Sigmoid colon (tissue), 4 donors: ENCODE data around the gene MPP7.
A peak's percentile ranks its signal among the peaks of the same experiment; 100 is the strongest.

ENCODE experiments used
- CTCF ChIP-seq, 4 experiments: fragments of 450-650 bp in 3 of 4; fragments of 200-600 bp in 1 of 4; IDR thresholded peaks; one replicate each; pipeline ENCODE4 v1.5.1; 2016 to 2019; ENCODE audit warnings: antibody characterized with exemption in 4 of 4, mild to moderate bottlenecking in 3 of 4, moderate library complexity in 2 of 4
- EP300 ChIP-seq, 4 donors: sonication (generic); formaldehyde crosslinking; IDR thresholded peaks; one replicate each; pipeline ENCODE4 v1.6.1; 2017; ENCODE audit warnings: antibody characterized with exemption in 4 of 4
- POLR2A ChIP-seq, 2 donors: fragments of 450-650 bp; IDR thresholded peaks; one replicate each; pipeline ENCODE4 v1.6.1; 2016; ENCODE audit warnings: antibody characterized with exemption in 2 of 2, mild to moderate bottlenecking in 2 of 2, moderate library complexity in 2 of 2
- POLR2AphosphoS5 ChIP-seq, 4 donors: sonication (generic); formaldehyde crosslinking; IDR thresholded peaks; one replicate each; pipeline ENCODE4 v1.6.1; 2017; ENCODE audit warnings: antibody characterized with exemption in 4 of 4

- peak in 2 of 4 experiments; percentile 34 to 69 for TF ChIP-seq CTCF (IDR thresholded peaks at IDR 0.05)
- TF ChIP-seq POLR2A (IDR thresholded peaks at IDR 0.05): no peak
- TF ChIP-seq POLR2AphosphoS5 (IDR thresholded peaks at IDR 0.05): peak; percentile 8 to 68 (median 54)
- TF ChIP-seq EP300 (IDR thresholded peaks at IDR 0.05): no peak
Measured at GRCh38 chr10:28302638-28303488, at the start of gene MPP7.
